Bronchial epithelial cell (primary cell): ENCODE results near the gene DCPS. TPM values are rescaled to one million over a fixed set of nuclear protein-coding genes. Genes with fewer than 3 reads are reported as not detected.

Source experiments
- DNase-seq: peaks from one replicate; pipeline ENCODE4 v3.0.0-alpha.2; 2010; ENCODE audit warnings: low read depth
- FAIRE-seq: peaks from 2 replicates; lab custom pipeline; 2011; peaks lifted over from hg19 to GRCh38; lab: Jason Lieb, UNC
- H3K27me3 ChIP-seq: 2 replicates; pipeline ENCODE4 v1.5.1; 2011; ENCODE audit warnings: low read length; ENCODE audit not compliant: control insufficient read depth, insufficient read depth
- H3K36me3 ChIP-seq: 2 replicates; pipeline ENCODE4 v1.5.1; 2011; ENCODE audit warnings: low read length; ENCODE audit not compliant: control insufficient read depth, insufficient read depth
- H3K4me3 ChIP-seq: 2 replicates; pipeline ENCODE4 v1.5.1; 2011; ENCODE audit warnings: mild to moderate bottlenecking, low read depth, low read length, control low read depth
- CTCF ChIP-seq: IDR thresholded peaks from 2 replicates; pipeline ENCODE4 v1.5.1; 2011; ENCODE audit warnings: mild to moderate bottlenecking, moderate library complexity, low read length, control low read depth, inconsistent platforms; ENCODE audit not compliant: insufficient read depth, severe bottlenecking
- total RNA-seq: library from RNA; depleted of rRNA; stranded (reverse); fragments of >200 nt; gene quantifications from 2 replicates; pipeline ENCODE4 v1.2.1, GENCODE V29; 2014

Gene DCPS
- total RNA-seq, 1 donor from 2014 or later: 11.6 TPM

- Histone ChIP-seq H3K36me3 (no peaks in the 10 kb centered on the region), H3K27me3 (no peaks in the 10 kb centered on the region), H3K4me3 (no peak overlapping the region)
- FAIRE-seq (no peak), DNase-seq (no peak)
- no peak for TF ChIP-seq CTCF
Observed at GRCh38 chr11:126322996-126323395, 19.1 kb downstream of the DCPS start.

GRCh38 chr11:126327281-126328000 lies 23.6 kb downstream of the DCPS start:
- no peak for DNase-seq
- TF ChIP-seq CTCF: no peak

GRCh38 chr11:126328001-126328390 lies 24.1 kb downstream of the DCPS start:
- no peak for DNase-seq
- no peak for TF ChIP-seq CTCF
- no peaks in the 10 kb centered on the region for H3K27me3 ChIP-seq
- no peak for FAIRE-seq
- H3K4me3 ChIP-seq: no peak overlapping the region
- peaks cover 1% of the 10 kb centered on the region for H3K36me3 ChIP-seq

More at GRCh38 chr11:126327281-126328000, 23.6 kb downstream of the DCPS start:
- H3K4me3 ChIP-seq: no peak overlapping the region
- no peaks in the 10 kb centered on the region for H3K27me3 ChIP-seq
- peaks cover 1% of the 10 kb centered on the region for H3K36me3 ChIP-seq
- no peak for FAIRE-seq

GRCh38 chr11:126328444-126328843 lies 24.6 kb downstream of the DCPS start:
- FAIRE-seq (no peak), DNase-seq (no peak)
- H3K4me3 ChIP-seq: no peak overlapping the region
- H3K36me3 ChIP-seq: peaks cover 1% of the 10 kb centered on the region
- TF ChIP-seq CTCF: no peak
- no peaks in the 10 kb centered on the region for H3K27me3 ChIP-seq

- peaks cover 1% of the 10 kb centered on the region for H3K36me3 ChIP-seq
- H3K27me3 ChIP-seq: no peaks in the 10 kb centered on the region
- H3K4me3 ChIP-seq: no peak overlapping the region
- FAIRE-seq (peak; percentile 58), DNase-seq (no peak)
- TF ChIP-seq CTCF: no peak
Observed at GRCh38 chr11:126328938-126329643, 25.2 kb downstream of the DCPS start.
